B cell (primary cell): ENCODE measurements around the gene PTPRN2.
"Not testable (repeated sequence)": the region's sequence is repeated elsewhere in the genome, so short reads cannot be mapped to it uniquely, and the experiment has no call there.

ENCODE experiments used
- EZH2 ChIP-seq: IDR thresholded peaks from 2 replicates; pipeline ENCODE4 v1.6.1; 2012; ENCODE audit warnings: borderline replicate concordance, low read depth, mild to moderate bottlenecking, moderate library complexity, low read length; ENCODE audit not compliant: insufficient read depth, poor library complexity, severe bottlenecking
- TF ChIP-seq, protein P1 (sequence below): fragments of 200-600 bp; IDR thresholded peaks from one replicate; pipeline ENCODE4 v1.8.0; 2022; ENCODE audit warnings: antibody characterized with exemption, mild to moderate bottlenecking

DNA sequence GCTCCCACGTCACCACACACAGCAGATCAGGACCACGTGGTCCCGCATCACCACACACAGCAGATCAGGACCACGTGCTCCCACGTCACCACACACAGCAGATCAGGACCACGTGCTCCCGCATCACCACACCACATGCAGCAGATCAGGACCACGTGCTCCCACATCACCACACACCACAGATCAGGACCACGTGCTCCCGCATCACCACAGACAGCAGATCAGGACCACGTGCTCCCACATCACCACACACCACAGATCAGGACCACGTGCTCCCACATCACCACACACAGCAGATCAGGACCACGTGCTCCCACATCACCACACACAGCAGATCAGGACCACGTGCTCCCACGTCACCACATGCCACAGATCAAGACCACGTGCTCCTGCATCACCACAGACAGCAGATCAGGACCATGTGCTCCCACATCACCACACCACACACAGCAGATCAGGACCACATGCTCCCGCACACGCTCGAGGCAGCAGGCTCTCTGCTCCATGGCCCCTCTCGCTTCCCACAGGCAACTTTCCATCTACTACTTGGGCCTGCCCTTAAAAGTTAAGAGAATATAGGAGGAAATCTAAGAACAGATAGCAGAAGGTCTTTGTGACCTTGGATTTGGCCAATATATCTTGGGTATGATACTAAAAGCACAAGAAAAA lies 1024.0 kb downstream of the PTPRN2 start:
- TF ChIP-seq, protein P1, sequence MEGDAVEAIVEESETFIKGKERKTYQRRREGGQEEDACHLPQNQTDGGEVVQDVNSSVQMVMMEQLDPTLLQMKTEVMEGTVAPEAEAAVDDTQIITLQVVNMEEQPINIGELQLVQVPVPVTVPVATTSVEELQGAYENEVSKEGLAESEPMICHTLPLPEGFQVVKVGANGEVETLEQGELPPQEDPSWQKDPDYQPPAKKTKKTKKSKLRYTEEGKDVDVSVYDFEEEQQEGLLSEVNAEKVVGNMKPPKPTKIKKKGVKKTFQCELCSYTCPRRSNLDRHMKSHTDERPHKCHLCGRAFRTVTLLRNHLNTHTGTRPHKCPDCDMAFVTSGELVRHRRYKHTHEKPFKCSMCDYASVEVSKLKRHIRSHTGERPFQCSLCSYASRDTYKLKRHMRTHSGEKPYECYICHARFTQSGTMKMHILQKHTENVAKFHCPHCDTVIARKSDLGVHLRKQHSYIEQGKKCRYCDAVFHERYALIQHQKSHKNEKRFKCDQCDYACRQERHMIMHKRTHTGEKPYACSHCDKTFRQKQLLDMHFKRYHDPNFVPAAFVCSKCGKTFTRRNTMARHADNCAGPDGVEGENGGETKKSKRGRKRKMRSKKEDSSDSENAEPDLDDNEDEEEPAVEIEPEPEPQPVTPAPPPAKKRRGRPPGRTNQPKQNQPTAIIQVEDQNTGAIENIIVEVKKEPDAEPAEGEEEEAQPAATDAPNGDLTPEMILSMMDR, result not testable (repeated sequence)
- not testable (repeated sequence) for TF ChIP-seq EZH2
